Ovary (tissue), 3 donors: ENCODE data around the gene RAET1E.

Experiments
- POLR2A ChIP-seq: fragments of 450-650 bp; IDR thresholded peaks from one replicate; pipeline ENCODE4 v1.6.1; 2017; ENCODE audit warnings: antibody characterized with exemption, mild to moderate bottlenecking, moderate library complexity
- TF ChIP-seq, protein P1 (sequence below), 3 donors: fragments of 450-650 bp in 2 of 3; fragments of 200-600 bp in 1 of 3; IDR thresholded peaks; one replicate each; pipeline versions ENCODE4 v1.5.1 to v1.8.0; 2016 to 2022; ENCODE audit warnings: antibody characterized with exemption in 3 of 3, mild to moderate bottlenecking in 1 of 3
- donor health status: DM: no; HTN: no; CAD: no.

DNA sequence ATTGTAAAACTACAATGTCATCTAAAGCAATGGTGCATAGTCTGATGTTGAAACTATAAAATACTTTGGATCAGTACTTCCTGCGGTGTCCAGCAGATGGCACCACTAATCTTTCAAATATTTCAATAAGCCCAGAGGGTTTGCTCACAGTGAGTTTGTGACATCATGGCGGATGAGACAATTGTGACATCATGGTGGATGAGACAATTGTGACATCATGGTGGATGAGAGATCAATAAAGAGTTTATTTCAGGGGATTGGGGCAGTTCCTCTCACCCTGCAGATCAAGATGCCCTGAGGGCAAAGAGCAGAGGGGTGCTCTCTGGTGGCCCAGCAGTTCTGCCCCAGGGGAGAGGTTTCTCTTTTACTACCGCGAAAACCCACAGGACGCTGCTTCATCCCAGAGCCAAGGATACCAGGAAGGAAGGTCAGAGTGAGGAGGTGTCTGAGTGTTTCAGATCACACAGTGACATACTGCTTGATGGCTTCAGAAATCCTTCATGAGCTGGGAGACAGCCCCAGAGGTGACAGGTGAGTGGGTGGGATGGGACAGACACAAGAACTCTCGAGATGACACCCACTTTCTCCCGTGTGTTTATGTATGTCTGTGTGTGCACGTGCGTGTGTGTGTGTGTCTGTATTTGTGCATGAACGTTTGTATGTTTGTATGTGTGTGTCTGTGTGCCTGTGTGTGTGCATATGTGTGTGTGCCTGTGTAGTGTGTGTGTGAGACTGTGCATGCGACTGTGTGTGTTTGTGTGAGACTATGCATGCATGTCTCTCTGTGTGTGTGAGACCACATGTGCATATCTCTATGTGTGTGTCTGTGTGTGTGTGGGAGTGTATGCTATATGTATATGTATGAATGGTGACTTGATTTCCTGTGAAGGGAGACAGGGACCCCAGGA is 36.6 kb upstream of the RAET1E start:
- TF ChIP-seq POLR2A, result no peak
- TF ChIP-seq, protein P1, sequence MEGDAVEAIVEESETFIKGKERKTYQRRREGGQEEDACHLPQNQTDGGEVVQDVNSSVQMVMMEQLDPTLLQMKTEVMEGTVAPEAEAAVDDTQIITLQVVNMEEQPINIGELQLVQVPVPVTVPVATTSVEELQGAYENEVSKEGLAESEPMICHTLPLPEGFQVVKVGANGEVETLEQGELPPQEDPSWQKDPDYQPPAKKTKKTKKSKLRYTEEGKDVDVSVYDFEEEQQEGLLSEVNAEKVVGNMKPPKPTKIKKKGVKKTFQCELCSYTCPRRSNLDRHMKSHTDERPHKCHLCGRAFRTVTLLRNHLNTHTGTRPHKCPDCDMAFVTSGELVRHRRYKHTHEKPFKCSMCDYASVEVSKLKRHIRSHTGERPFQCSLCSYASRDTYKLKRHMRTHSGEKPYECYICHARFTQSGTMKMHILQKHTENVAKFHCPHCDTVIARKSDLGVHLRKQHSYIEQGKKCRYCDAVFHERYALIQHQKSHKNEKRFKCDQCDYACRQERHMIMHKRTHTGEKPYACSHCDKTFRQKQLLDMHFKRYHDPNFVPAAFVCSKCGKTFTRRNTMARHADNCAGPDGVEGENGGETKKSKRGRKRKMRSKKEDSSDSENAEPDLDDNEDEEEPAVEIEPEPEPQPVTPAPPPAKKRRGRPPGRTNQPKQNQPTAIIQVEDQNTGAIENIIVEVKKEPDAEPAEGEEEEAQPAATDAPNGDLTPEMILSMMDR (IDR thresholded peaks at IDR 0.05), result peak; percentile 44 to 70 (median 67)
